Body of pancreas (tissue), 4 donors: Measurements from ENCODE around the gene CDCP1. TPM values are rescaled to one million over a fixed set of nuclear protein-coding genes. Genes with fewer than 3 reads are reported as not detected.

Experiments used
- ATAC-seq: fragments of 150-250 bp; one replicate; pipeline ENCODE4 v1.9.1; 2016
- DNase-seq, 4 donors: peaks; one replicate each; pipeline ENCODE4 v3.0.0-alpha.2; 2019
- H3K27ac ChIP-seq, 4 donors: fragments of 200-600 bp; sonication (generic); 1 replicate in 3 of 4; 2 replicates in 1 of 4; pipeline versions ENCODE4 v1.5.1 to v1.6.1; 2016 to 2019; ENCODE audit warnings: mild to moderate bottlenecking in 1 of 4, mixed read lengths in 1 of 4, moderate library complexity in 1 of 4
- H3K27me3 ChIP-seq, 2 donors: fragments of 200-600 bp; sonication (generic); one replicate each; pipeline ENCODE4 v1.6.0; 2016; ENCODE audit warnings: mild to moderate bottlenecking in 1 of 2
- H3K36me3 ChIP-seq, 2 donors: fragments of 200-600 bp; sonication (generic); replicated peaks in 1 of 2; 2 replicates each; pipeline ENCODE4 v1.5.1; 2016; ENCODE audit warnings: low read depth in 2 of 2; ENCODE audit not compliant: insufficient read depth in 1 of 2
- H3K4me1 ChIP-seq: fragments of 200-600 bp; sonication (generic); one replicate; pipeline ENCODE4 v1.6.0; 2016
- H3K4me3 ChIP-seq, 2 donors: fragments of 200-600 bp; sonication (generic); 1 replicate in 1 of 2; 2 replicates in 1 of 2; pipeline ENCODE4 v1.5.1; 2016 to 2019
- H3K9me3 ChIP-seq, 3 donors: fragments of 200-600 bp; sonication (generic); 1 replicate in 2 of 3; 2 replicates in 1 of 3; pipeline ENCODE4 v1.5.1; 2016
- POLR2A ChIP-seq, 3 donors: fragments of 450-650 bp; IDR thresholded peaks; one replicate each; pipeline ENCODE4 v1.6.1; 2016; ENCODE audit warnings: antibody characterized with exemption in 3 of 3, mild to moderate bottlenecking in 2 of 3
- WGBS, 2 donors: methylation state at CpG; one replicate each; pipeline ENCODE4 v1.1.5; 2017; 5-methylcytosine and 5-hydroxymethylcytosine counted together
- intact Hi-C: fragments of 100-400 bp; cut with DNase I; formaldehyde crosslinking; loops from one replicate; pipeline ENCODE4 v1.15.1; 2023
- total RNA-seq, 2 donors: library from RNA; depleted of rRNA; stranded (reverse); fragments of >200 nt; gene quantifications; one replicate each; pipeline ENCODE4 v1.1.0, GENCODE V29; 2016
- TF ChIP-seq, protein P1 (sequence below), 7 experiments: fragments of 450-650 bp in 4 of 7; fragments of 200-600 bp in 3 of 7; sonication (generic) in 3 of 7; IDR thresholded peaks; one replicate each; pipeline ENCODE4 v1.5.1; 2016 to 2019; ENCODE audit warnings: antibody characterized with exemption in 7 of 7

Gene CDCP1
- total RNA-seq, 2 donors from 2014 or later: 6.2 to 6.3 TPM

- intact Hi-C loops: no loop called here
- ATAC-seq (no peak), DNase-seq (no peak)
- H3K27me3 ChIP-seq: no peaks in the 10 kb centered on the region
- H3K9me3 ChIP-seq: no peaks in the 10 kb centered on the region
- no peak overlapping the region for H3K27ac ChIP-seq
- peaks cover 9% of the 10 kb centered on the region for H3K4me1 ChIP-seq
- TF ChIP-seq POLR2A (IDR thresholded peaks at IDR 0.05): no peak
- TF ChIP-seq, protein P1, sequence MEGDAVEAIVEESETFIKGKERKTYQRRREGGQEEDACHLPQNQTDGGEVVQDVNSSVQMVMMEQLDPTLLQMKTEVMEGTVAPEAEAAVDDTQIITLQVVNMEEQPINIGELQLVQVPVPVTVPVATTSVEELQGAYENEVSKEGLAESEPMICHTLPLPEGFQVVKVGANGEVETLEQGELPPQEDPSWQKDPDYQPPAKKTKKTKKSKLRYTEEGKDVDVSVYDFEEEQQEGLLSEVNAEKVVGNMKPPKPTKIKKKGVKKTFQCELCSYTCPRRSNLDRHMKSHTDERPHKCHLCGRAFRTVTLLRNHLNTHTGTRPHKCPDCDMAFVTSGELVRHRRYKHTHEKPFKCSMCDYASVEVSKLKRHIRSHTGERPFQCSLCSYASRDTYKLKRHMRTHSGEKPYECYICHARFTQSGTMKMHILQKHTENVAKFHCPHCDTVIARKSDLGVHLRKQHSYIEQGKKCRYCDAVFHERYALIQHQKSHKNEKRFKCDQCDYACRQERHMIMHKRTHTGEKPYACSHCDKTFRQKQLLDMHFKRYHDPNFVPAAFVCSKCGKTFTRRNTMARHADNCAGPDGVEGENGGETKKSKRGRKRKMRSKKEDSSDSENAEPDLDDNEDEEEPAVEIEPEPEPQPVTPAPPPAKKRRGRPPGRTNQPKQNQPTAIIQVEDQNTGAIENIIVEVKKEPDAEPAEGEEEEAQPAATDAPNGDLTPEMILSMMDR (IDR thresholded peaks at IDR 0.05): no peak
- H3K4me3 ChIP-seq: no peak overlapping the region
- no peaks in the 10 kb centered on the region for H3K36me3 ChIP-seq
- WGBS, 2 donors: 80 to 90% methylated on average over 2 of the region's 2 CpGs
Measured at GRCh38 chr3:45185052-45185451, 38.9 kb upstream of the CDCP1 start.

DNA sequence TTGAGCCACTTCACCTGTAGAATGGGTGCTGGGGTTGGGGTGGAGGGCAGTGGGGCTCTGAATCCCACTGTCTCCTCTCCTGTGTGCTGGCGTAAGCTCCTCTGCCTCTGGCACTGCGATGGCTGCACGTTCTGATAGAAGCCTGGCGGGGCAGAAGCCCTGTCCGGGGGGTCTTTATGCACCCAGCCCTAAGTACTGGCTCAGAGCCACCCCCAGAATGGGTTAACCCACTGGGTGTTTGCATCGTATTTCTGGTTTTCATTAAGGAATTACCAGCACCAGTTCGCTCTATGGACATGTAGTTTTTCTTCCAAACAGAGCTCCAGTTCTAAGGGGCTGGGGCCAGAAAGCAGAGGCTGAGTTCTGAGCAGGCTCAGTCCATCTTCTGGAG lies 37.7 kb upstream of the CDCP1 start:
- H3K27ac ChIP-seq: peak overlapping the region in 2 of 4 donors; percentile 45 to 61
- peaks cover 11% of the 10 kb centered on the region for H3K4me1 ChIP-seq
- intact Hi-C loops: no loop called here
- TF ChIP-seq, protein P1 (IDR thresholded peaks at IDR 0.05): no peak
- TF ChIP-seq POLR2A (IDR thresholded peaks at IDR 0.05): no peak
- DNase-seq (no peak), ATAC-seq (no peak)
- H3K9me3 ChIP-seq: no peaks in the 10 kb centered on the region
- WGBS, 2 donors: 80 to 87% methylated on average over 7 of the region's 7 CpGs
- no peak overlapping the region for H3K4me3 ChIP-seq
- H3K27me3 ChIP-seq: no peaks in the 10 kb centered on the region
- no peaks in the 10 kb centered on the region for H3K36me3 ChIP-seq

- peaks cover 18% of the 10 kb centered on the region for H3K4me1 ChIP-seq
- DNase-seq: peak; percentile 52 to 84 (median 80)
- WGBS, 2 donors: 24 to 26% methylated on average over 7 of the region's 7 CpGs
- H3K4me3 ChIP-seq: no peak overlapping the region
- H3K27ac ChIP-seq: peak overlapping the region; percentile 45 to 71 (median 54)
- peak in 2 of 3 donors; percentile 12 to 17 for TF ChIP-seq POLR2A (IDR thresholded peaks at IDR 0.05)
- TF ChIP-seq, protein P1 (IDR thresholded peaks at IDR 0.05): no peak
- intact Hi-C loops: no loop called here
- no peaks in the 10 kb centered on the region for H3K27me3 ChIP-seq
- no peaks in the 10 kb centered on the region for H3K36me3 ChIP-seq
- H3K9me3 ChIP-seq: no peaks in the 10 kb centered on the region
- ATAC-seq: peak; percentile 90
Measured at GRCh38 chr3:45182915-45183871, 37.0 kb upstream of the CDCP1 start.

- 75 to 77% methylated on average over 5 of the region's 5 CpGs for WGBS, 2 donors
- H3K4me3 ChIP-seq: no peak overlapping the region
- H3K9me3 ChIP-seq: no peaks in the 10 kb centered on the region
- TF ChIP-seq, protein P1 (IDR thresholded peaks at IDR 0.05): no peak
- TF ChIP-seq POLR2A (IDR thresholded peaks at IDR 0.05): no peak
- peaks cover 28% of the 10 kb centered on the region for H3K4me1 ChIP-seq
- DNase-seq (no peak), ATAC-seq (no peak)
- H3K27ac ChIP-seq: no peak overlapping the region
- no peaks in the 10 kb centered on the region for H3K36me3 ChIP-seq
- intact Hi-C loops: no loop called here
- H3K27me3 ChIP-seq: no peaks in the 10 kb centered on the region
Measured at GRCh38 chr3:45181496-45181895, 35.3 kb upstream of the CDCP1 start.
